ENCODE results near the gene SAMD9. TPM values are rescaled to one million over a fixed set of nuclear protein-coding genes. Genes with fewer than 3 reads are reported as not detected.

The SAMD9 gene
- total RNA-seq, 1 donor from 2014 or later = 0.24 TPM

Other genes with a start within 250 kb of the SAMD9 start
- gene SAMD9L, start 30.4 kb upstream of the SAMD9 start, total RNA-seq = not detected in 2 replicates
- 27.4 and 31.7 TPM in 2 replicates for gene HEPACAM2, start 108.5 kb upstream of the SAMD9 start, total RNA-seq
- 25.9 and 29.9 TPM in 2 replicates for gene VPS50, start 114.4 kb upstream of the SAMD9 start, total RNA-seq

Data from progenitor cell of endocrine pancreas (in vitro differentiated cells).